ENCODE measurements around the gene NACC2.

Gene NACC2

GRCh38 chr9:136090056-136090735, 4.9 kb downstream of the NACC2 start:
- no peak for DNase-seq (ENCODE audit: extremely low read depth, low read depth)

GRCh38 chr9:136089697-136090045, 5.4 kb downstream of the NACC2 start:
- DNase-seq (ENCODE audit: extremely low read depth, low read depth), result no peak
- TF ChIP-seq CTCF (IDR thresholded peaks at IDR 0.05; ENCODE audit: low read depth, low read length), result peak; percentile 42

More at GRCh38 chr9:136090056-136090735, 4.9 kb downstream of the NACC2 start:
- no peak for TF ChIP-seq CTCF (IDR thresholded peaks at IDR 0.05; ENCODE audit: low read depth, low read length)

GRCh38 chr9:136088939-136089696, 6.0 kb downstream of the NACC2 start:
- TF ChIP-seq CTCF (IDR thresholded peaks at IDR 0.05; ENCODE audit: low read depth, low read length), result no peak
- no peak for DNase-seq (ENCODE audit: extremely low read depth, low read depth)

GRCh38 chr9:136088481-136088938, 6.6 kb downstream of the NACC2 start:
- no peak for DNase-seq (ENCODE audit: extremely low read depth, low read depth)
- no peak for TF ChIP-seq CTCF (IDR thresholded peaks at IDR 0.05; ENCODE audit: low read depth, low read length)

GRCh38 chr9:136087741-136088480, 7.2 kb downstream of the NACC2 start:
- no peak for TF ChIP-seq CTCF (IDR thresholded peaks at IDR 0.05; ENCODE audit: low read depth, low read length)
- no peak for DNase-seq (ENCODE audit: extremely low read depth, low read depth)

GRCh38 chr9:136086951-136087740, 7.9 kb downstream of the NACC2 start:
- no peak for DNase-seq (ENCODE audit: extremely low read depth, low read depth)

More at GRCh38 chr9:136086951-136087740, 7.9 kb downstream of the NACC2 start:
- TF ChIP-seq CTCF (IDR thresholded peaks at IDR 0.05; ENCODE audit: low read depth, low read length), result no peak
